ENCODE data around the gene PDGFD.

DNA sequence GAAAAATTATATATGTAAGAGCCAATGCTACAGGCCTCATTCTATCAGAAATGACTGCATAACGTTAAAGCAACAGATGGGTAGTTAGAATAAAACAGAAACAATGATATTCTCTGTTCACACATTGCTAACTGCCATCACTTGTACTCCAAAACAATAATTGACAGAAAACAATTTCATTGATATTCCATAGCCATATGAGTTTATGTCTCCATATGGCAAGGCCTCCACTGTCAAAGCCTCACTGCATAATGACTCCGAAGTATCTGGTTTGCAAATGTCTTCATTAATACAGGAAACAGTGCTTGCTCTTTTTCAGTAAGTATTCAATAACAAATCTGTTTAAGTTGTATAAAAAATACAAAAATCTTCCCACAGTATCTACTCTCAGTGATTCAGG is 117.6 kb downstream of the PDGFD start:
- TF ChIP-seq, protein P1, sequence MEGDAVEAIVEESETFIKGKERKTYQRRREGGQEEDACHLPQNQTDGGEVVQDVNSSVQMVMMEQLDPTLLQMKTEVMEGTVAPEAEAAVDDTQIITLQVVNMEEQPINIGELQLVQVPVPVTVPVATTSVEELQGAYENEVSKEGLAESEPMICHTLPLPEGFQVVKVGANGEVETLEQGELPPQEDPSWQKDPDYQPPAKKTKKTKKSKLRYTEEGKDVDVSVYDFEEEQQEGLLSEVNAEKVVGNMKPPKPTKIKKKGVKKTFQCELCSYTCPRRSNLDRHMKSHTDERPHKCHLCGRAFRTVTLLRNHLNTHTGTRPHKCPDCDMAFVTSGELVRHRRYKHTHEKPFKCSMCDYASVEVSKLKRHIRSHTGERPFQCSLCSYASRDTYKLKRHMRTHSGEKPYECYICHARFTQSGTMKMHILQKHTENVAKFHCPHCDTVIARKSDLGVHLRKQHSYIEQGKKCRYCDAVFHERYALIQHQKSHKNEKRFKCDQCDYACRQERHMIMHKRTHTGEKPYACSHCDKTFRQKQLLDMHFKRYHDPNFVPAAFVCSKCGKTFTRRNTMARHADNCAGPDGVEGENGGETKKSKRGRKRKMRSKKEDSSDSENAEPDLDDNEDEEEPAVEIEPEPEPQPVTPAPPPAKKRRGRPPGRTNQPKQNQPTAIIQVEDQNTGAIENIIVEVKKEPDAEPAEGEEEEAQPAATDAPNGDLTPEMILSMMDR (IDR thresholded peaks at IDR 0.05): no peak
- TF ChIP-seq POLR2A (IDR thresholded peaks at IDR 0.05): no peak
